Breast epithelium (tissue), 3 donors: ENCODE data around the gene SEPTIN5.

Source experiments
- POLR2AphosphoS5 ChIP-seq, 3 donors: sonication (generic); formaldehyde crosslinking; IDR thresholded peaks; one replicate each; pipeline ENCODE4 v1.6.1; 2017; ENCODE audit warnings: antibody characterized with exemption in 3 of 3
- TF ChIP-seq, protein P1 (sequence below), 3 donors: fragments of 450-650 bp; IDR thresholded peaks; one replicate each; pipeline ENCODE4 v1.5.1; 2016 to 2017; ENCODE audit warnings: antibody characterized with exemption in 3 of 3, mild to moderate bottlenecking in 3 of 3, moderate library complexity in 3 of 3

- TF ChIP-seq POLR2AphosphoS5 (IDR thresholded peaks at IDR 0.05): no peak
- TF ChIP-seq, protein P1, sequence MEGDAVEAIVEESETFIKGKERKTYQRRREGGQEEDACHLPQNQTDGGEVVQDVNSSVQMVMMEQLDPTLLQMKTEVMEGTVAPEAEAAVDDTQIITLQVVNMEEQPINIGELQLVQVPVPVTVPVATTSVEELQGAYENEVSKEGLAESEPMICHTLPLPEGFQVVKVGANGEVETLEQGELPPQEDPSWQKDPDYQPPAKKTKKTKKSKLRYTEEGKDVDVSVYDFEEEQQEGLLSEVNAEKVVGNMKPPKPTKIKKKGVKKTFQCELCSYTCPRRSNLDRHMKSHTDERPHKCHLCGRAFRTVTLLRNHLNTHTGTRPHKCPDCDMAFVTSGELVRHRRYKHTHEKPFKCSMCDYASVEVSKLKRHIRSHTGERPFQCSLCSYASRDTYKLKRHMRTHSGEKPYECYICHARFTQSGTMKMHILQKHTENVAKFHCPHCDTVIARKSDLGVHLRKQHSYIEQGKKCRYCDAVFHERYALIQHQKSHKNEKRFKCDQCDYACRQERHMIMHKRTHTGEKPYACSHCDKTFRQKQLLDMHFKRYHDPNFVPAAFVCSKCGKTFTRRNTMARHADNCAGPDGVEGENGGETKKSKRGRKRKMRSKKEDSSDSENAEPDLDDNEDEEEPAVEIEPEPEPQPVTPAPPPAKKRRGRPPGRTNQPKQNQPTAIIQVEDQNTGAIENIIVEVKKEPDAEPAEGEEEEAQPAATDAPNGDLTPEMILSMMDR (IDR thresholded peaks at IDR 0.05): no peak
Observed at GRCh38 chr22:19715188-19715930, 1.1 kb downstream of the SEPTIN5 start.
